ENCODE data around the gene CEP290.
"Not testable (repeated sequence)": the region's sequence is repeated elsewhere in the genome, so short reads cannot be mapped to it uniquely, and the experiment has no call there.

Gene CEP290

GRCh38 chr12:88036353-88036965 is 105.4 kb downstream of the CEP290 start:
- DNase-seq, result no peak

GRCh38 chr12:88035907-88036289 is 106.0 kb downstream of the CEP290 start:
- DNase-seq, result no peak

GRCh38 chr12:88035271-88035906 is 106.5 kb downstream of the CEP290 start:
- peak; percentile 66 for DNase-seq

GRCh38 chr12:88031161-88031560 is 110.7 kb downstream of the CEP290 start:
- not testable (repeated sequence) for DNase-seq

GRCh38 chr12:88029093-88029665 is 112.7 kb downstream of the CEP290 start, which contains the start of gene C12orf50:
TSS of gene C12orf50 (minus strand) at chr12:88029401. CDS start at chr12:88026962, 2,439 bp downstream.
- no peak for DNase-seq

- no peak for DNase-seq
Observed at GRCh38 chr12:88026196-88026595, 115.7 kb downstream of the CEP290 start.

- no peak for DNase-seq
Observed at GRCh38 chr12:88017964-88018363, 123.9 kb downstream of the CEP290 start.

- no peak for DNase-seq
Observed at GRCh38 chr12:88015825-88016224, 126.1 kb downstream of the CEP290 start.

GRCh38 chr12:88011755-88012154 is 130.1 kb downstream of the CEP290 start:
- DNase-seq, result no peak

GRCh38 chr12:88006351-88006750 is 135.5 kb downstream of the CEP290 start:
- DNase-seq, result no peak

GRCh38 chr12:88001327-88001726 is 140.6 kb downstream of the CEP290 start:
- no peak for DNase-seq

Measured in DMS153 (cell line).